GM10266 (cell line): ENCODE measurements around the gene JAM3.
A peak's percentile ranks its signal among the peaks of the same experiment; 100 is the strongest.

Source experiments
- DNase-seq: peaks from one replicate; pipeline ENCODE4 v3.0.0; 2012; ENCODE audit errors: extremely low spot score
- TF ChIP-seq, protein P1 (sequence below): IDR thresholded peaks from 2 replicates; pipeline ENCODE4 v1.5.1; 2012; ENCODE audit warnings: mild to moderate bottlenecking, low read depth; ENCODE audit not compliant: control insufficient read depth, insufficient read depth; ENCODE audit errors: missing control alignments

JAM3 gene

DNA sequence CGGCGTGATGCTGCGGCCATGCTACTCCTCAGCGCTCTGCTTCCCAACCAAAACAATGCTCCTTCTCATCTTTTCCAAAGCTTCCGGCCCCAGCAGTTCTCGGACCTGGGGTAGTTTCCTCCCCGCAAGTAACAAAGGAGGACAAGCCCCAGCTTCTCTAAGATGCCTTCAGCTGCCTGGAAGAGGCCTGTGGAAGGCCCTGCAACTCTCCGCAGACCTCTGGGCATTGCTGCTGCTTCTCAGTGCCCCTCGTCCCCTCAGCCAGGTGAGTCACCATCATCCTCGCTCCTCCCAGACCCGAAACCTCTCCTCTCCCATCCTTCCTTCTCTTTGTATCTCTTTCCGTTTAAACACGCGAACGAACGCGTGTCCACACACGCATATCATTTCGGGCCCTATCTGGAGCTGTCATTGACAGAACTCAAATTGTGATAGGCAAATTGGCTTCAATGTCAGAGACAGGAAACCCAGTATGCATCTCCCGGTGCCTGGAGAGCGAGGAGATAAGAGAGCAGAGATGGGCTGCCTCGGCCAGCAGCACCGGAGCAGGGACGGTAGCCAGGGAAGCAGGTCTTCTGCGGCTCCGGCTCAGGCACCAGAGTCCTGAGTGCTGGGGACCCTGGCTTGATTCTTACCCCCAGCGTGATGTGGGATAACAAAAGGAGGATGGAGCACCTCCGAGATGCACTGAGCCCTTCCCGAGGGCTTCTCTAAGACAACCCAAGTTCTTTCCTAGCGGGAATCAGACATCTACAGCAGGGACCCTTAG, 22.0 kb upstream of the JAM3 start:
- TF ChIP-seq, protein P1, sequence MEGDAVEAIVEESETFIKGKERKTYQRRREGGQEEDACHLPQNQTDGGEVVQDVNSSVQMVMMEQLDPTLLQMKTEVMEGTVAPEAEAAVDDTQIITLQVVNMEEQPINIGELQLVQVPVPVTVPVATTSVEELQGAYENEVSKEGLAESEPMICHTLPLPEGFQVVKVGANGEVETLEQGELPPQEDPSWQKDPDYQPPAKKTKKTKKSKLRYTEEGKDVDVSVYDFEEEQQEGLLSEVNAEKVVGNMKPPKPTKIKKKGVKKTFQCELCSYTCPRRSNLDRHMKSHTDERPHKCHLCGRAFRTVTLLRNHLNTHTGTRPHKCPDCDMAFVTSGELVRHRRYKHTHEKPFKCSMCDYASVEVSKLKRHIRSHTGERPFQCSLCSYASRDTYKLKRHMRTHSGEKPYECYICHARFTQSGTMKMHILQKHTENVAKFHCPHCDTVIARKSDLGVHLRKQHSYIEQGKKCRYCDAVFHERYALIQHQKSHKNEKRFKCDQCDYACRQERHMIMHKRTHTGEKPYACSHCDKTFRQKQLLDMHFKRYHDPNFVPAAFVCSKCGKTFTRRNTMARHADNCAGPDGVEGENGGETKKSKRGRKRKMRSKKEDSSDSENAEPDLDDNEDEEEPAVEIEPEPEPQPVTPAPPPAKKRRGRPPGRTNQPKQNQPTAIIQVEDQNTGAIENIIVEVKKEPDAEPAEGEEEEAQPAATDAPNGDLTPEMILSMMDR = no peak
- no peak for DNase-seq

DNA sequence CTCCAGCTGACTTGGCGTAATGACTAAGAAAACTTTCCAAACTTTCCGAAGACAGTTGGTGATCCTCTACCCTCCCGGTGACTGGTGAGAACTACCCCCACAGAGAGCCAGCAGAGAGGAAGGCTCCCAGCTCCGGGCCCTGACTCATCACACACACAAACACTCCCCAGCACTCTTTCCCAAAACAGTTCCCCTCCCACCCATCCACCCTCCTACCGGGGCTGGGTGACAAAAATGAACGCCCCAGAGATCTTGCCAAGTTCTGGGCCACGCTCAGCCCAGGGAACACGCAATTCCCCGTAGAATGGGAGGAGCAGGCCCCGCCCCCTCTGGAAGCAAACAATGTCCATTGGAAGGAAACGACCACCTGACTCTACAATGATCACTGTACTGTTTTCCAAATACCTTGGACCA, 21.3 kb upstream of the JAM3 start:
- TF ChIP-seq, protein P1 = no peak
- no peak for DNase-seq

DNA sequence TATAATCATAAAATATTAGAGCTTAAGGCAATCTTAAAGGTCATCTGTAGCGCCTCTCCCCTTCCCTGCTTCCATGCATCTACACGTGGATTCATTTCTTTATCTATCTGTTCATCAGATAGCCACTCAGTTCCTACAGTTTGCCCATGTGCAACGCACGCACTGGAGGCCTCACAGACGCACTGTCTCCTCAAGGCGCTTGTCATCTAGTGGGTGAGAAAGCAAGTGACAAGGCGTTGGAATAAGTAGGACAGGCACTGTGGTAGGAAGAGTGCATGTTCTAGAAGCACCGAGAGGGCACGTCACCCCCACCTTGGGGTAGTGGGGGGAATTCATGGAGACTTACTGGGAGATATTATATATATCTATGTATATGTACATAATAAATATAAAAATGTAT, 20.8 kb upstream of the JAM3 start:
- no peak for DNase-seq
- TF ChIP-seq, protein P1 = no peak

DNA sequence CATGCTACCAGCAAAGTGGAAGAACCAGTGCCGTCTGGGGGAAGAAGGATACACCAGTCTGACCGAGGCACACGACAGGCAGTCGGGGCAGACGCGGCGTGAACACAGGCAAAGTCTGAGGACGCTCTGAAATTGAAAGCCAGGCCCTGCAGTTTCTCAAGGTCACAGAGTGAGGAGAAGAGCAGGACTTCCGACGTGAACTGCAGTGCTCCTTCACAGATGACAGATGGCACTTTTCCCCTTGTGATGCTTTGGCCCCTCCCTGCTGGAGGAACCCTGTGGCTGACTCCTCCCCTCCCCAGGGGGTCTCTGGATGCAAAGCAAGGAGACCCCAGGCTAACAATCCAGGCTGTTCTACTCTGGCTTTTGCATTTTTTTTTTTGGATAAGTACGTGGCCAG, 19.6 kb upstream of the JAM3 start:
- TF ChIP-seq, protein P1 = no peak
- DNase-seq = no peak

DNA sequence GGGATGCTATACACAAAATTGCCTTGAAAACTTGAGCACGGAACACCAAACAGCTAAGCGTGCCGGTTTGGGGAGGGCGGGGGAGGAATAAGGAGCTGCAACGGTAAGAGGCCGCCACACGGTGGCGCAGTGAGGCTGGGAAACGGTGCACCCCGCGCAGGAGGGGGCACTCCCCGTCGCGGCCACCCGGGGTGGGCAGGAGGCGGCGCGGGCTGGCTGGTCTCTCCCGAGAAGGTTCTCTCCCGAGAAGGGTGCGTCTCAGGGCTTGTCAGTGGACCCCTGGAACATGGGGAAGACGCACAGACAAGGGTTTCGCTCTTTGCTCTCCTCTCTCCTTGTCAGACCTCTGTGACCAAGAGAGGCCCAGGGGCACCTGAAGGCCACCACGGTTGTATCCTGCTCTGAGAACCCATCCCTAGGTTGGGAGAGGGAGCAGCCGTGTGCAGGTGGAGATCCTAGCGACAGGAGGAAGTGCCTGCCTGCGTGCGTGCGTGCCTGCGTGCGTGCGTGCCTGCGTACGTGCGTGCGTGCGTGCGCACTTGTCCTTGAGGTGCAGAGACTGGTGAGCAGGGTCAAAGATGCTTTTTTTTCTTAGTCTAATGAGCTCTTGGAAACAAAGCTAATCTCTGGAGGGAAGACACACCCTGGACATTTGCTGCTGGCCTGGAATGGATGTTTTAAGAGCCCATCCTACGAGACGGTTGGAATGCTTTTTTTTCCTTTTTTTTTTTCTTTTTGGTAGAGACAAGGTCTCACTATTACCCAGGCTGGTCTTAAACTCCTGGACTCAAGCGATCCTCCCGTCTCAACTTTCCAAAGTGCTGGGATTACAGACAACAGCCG, 18.1 kb upstream of the JAM3 start:
- DNase-seq = peak; percentile 89
- TF ChIP-seq, protein P1 = peak; percentile 85

DNA sequence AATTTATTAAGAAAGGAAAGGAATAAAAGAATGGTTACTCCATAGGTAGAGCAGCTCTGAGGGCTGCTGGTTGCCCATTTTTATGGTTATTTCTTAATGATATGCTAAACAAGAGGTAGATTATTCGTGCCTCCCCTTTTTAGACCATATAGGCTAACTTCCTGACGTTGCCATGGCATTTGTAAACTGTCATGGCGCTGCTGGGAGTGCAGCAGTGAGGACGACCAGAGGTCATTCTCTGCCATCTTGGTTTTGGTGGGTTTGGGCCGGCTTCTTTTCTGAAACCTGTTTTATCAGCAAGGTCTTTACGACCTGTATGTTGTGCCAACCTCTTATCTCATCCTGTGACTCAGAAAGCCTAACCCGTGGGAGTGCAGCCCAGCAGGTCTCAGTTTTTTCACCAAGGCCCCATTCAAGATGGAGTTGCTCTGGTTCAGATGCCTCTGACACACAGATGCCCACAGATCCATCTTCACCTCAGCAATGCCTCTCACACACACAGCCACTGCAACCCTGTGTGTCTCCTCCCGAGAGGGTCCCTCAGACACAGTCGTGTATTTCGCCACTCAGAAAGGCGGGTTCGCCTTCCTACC, 16.4 kb upstream of the JAM3 start:
- TF ChIP-seq, protein P1 = no peak

More for the DNA sequence above, 16.4 kb upstream of the JAM3 start:
- DNase-seq = no peak
